OCI-LY3 (cell line): ENCODE measurements around the gene RGCC.
"Not testable (repeated sequence)": the region's sequence is repeated elsewhere in the genome, so short reads cannot be mapped to it uniquely, and the experiment has no call there.

Experiments
- CTCF ChIP-seq: fragments of 200-600, 300-600 bp; sonication (generic); IDR thresholded peaks from 2 replicates; pipeline ENCODE4 v1.5.1; 2014; ENCODE audit warnings: antibody characterized with exemption, low read length, low read depth
- EZH2phosphoT487 ChIP-seq: fragments of 200-600 bp; shearing (Covaris generic); IDR thresholded peaks from 2 replicates; pipeline ENCODE4 v1.6.1; 2018; ENCODE audit warnings: antibody characterized with exemption, mixed run types, low read depth

- not testable (repeated sequence) for TF ChIP-seq CTCF, EZH2phosphoT487
These were observed 34.1 kb upstream of the RGCC start for GRCh38 chr13:41423259-41423658.
